Left renal pelvis (tissue), 4 donors: Measurements from ENCODE around the gene TRAF6. TPM values are rescaled to one million over a fixed set of nuclear protein-coding genes. Genes with fewer than 3 reads are reported as not detected.

Experiments used
- DNase-seq, 4 donors: peaks; one replicate each; pipeline ENCODE4 v3.0.0-alpha.2; 2013; ENCODE audit warnings: low read depth in 4 of 4, low spot score in 3 of 4
- polyA plus RNA-seq, 4 donors: library from polyadenylated mRNA; unstranded; fragments of 120-200 nt; gene quantifications; one replicate each; pipeline ENCODE4 v1.2.1, GENCODE V29; 2013; ENCODE audit not compliant: insufficient read length in 4 of 4

The TRAF6 gene
- polyA plus RNA-seq, 4 donors: 12.4 to 18.8 (median 17.2) TPM

GRCh38 chr11:36462321-36462720 lies 47.8 kb downstream of the TRAF6 start:
- DNase-seq: no peak

- DNase-seq: no peak
Observed at GRCh38 chr11:36460220-36460619, 49.9 kb downstream of the TRAF6 start.

GRCh38 chr11:36459046-36459445 lies 51.0 kb downstream of the TRAF6 start:
- DNase-seq: no peak

GRCh38 chr11:36458129-36458915 lies 51.8 kb downstream of the TRAF6 start:
- DNase-seq: no peak

- no peak for DNase-seq
Observed at GRCh38 chr11:36456156-36456555, 53.9 kb downstream of the TRAF6 start.

GRCh38 chr11:36455658-36456111 lies 54.4 kb downstream of the TRAF6 start:
- DNase-seq: no peak

GRCh38 chr11:36454941-36455631 lies 55.0 kb downstream of the TRAF6 start:
- no peak for DNase-seq

GRCh38 chr11:36454551-36454940 lies 55.5 kb downstream of the TRAF6 start:
- DNase-seq: no peak

- no peak for DNase-seq
Observed at GRCh38 chr11:36453678-36454077, 56.4 kb downstream of the TRAF6 start.

- DNase-seq: no peak
Observed at GRCh38 chr11:36452961-36453360, 57.1 kb downstream of the TRAF6 start.

GRCh38 chr11:36452236-36452940 lies 57.7 kb downstream of the TRAF6 start:
- no peak for DNase-seq

- DNase-seq: no peak
Observed at GRCh38 chr11:36451681-36452080, 58.4 kb downstream of the TRAF6 start.

GRCh38 chr11:36451045-36451444 lies 59.0 kb downstream of the TRAF6 start:
- DNase-seq: no peak

- DNase-seq: no peak
Observed at GRCh38 chr11:36450110-36450572, 59.9 kb downstream of the TRAF6 start.

GRCh38 chr11:36449561-36450096 lies 60.4 kb downstream of the TRAF6 start:
- no peak for DNase-seq

GRCh38 chr11:36447947-36448346 lies 62.1 kb downstream of the TRAF6 start:
- no peak for DNase-seq

- DNase-seq: no peak
Observed at GRCh38 chr11:36447514-36447913, 62.6 kb downstream of the TRAF6 start.

- DNase-seq: no peak
Observed at GRCh38 chr11:36446135-36446534, 63.9 kb downstream of the TRAF6 start.

GRCh38 chr11:36443661-36444060 lies 66.4 kb downstream of the TRAF6 start:
- no peak for DNase-seq

GRCh38 chr11:36441610-36442208 lies 68.4 kb downstream of the TRAF6 start:
- no peak for DNase-seq

- no peak for DNase-seq
Observed at GRCh38 chr11:36438126-36438525, 71.9 kb downstream of the TRAF6 start.
